ENCODE results near the gene CDKL5.
A peak's percentile ranks its signal among the peaks of the same experiment; 100 is the strongest.

The CDKL5 gene

DNA sequence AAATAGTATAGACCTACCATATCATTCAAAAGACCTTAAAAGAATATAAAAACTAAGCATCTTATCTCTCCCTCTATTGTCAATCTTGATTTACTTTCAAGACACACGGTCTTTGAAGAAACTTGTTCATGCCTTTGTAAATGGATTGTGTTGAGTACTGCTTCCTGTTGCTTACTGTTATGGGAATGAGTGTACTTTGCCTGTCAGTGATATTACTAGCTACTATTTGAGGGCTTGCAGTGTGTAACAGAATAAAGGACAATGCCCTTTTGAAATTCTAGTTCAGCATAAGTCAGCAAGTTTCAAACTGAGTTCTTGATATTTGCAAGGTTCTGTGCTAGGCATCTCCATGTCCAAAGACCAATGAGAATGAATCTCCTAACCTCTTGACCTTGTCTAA is 36.0 kb downstream of the CDKL5 start:
- no peak overlapping the region for H3K27ac Mint-ChIP-seq
- TF ChIP-seq CTCF (IDR thresholded peaks at IDR 0.05; ENCODE audit: unreplicated experiment in 3 of 3): no peak
- H3K36me3 Mint-ChIP-seq (ENCODE audit: low read depth): no peaks in the 10 kb centered on the region
- no peak overlapping the region for H3K4me3 Mint-ChIP-seq
- H3K27me3 Mint-ChIP-seq (ENCODE audit: low read depth): no peaks in the 10 kb centered on the region
- H3K9me3 Mint-ChIP-seq: peaks cover 5% of the 10 kb centered on the region
- H3K4me1 Mint-ChIP-seq: peaks cover 5% of the 10 kb centered on the region

GRCh38 chrX:18464499-18464898 is 39.1 kb downstream of the CDKL5 start:
- Mint-ChIP-seq H3K9me3 (peaks cover 8% of the 10 kb centered on the region), H3K36me3 (ENCODE audit: low read depth) (no peaks in the 10 kb centered on the region), H3K27ac (no peak overlapping the region), H3K27me3 (ENCODE audit: low read depth) (no peaks in the 10 kb centered on the region), H3K4me3 (no peak overlapping the region), H3K4me1 (peaks cover 5% of the 10 kb centered on the region)
- TF ChIP-seq CTCF (IDR thresholded peaks at IDR 0.05; ENCODE audit: unreplicated experiment in 3 of 3): no peak

DNA sequence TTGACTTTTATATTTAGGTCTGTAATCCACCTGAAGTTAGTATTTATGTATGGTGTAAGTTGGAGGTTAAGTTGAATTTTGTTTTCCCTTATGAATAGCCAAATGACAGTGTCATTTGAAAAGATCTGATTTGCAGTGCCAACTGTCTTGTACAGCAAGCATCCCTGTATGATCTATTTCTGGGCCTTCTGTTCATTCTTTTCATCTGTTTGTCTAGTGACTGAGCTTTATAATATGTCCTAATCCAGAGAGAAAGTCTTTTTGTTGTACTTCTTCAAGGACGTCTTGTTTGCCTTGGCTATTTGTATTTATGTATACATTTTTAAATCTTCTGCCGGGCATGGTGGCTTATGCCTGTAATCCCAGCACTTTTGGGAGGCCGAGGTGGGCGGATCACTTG is 39.6 kb downstream of the CDKL5 start:
- Mint-ChIP-seq H3K4me3 (no peak overlapping the region), H3K27ac (no peak overlapping the region), H3K4me1 (peaks cover 5% of the 10 kb centered on the region), H3K36me3 (ENCODE audit: low read depth) (no peaks in the 10 kb centered on the region), H3K27me3 (ENCODE audit: low read depth) (no peaks in the 10 kb centered on the region), H3K9me3 (peaks cover 8% of the 10 kb centered on the region)
- no peak for TF ChIP-seq CTCF (IDR thresholded peaks at IDR 0.05; ENCODE audit: unreplicated experiment in 3 of 3)

- no peak for TF ChIP-seq CTCF (IDR thresholded peaks at IDR 0.05; ENCODE audit: unreplicated experiment in 3 of 3)
- Mint-ChIP-seq H3K4me1 (no peaks in the 10 kb centered on the region), H3K27me3 (ENCODE audit: low read depth) (no peaks in the 10 kb centered on the region), H3K4me3 (no peak overlapping the region), H3K9me3 (peaks cover 3% of the 10 kb centered on the region), H3K36me3 (ENCODE audit: low read depth) (no peaks in the 10 kb centered on the region), H3K27ac (no peak overlapping the region)
These were observed 43.2 kb downstream of the CDKL5 start for GRCh38 chrX:18468599-18468998.

- Mint-ChIP-seq H3K27ac (no peak overlapping the region), H3K4me3 (no peak overlapping the region), H3K4me1 (no peaks in the 10 kb centered on the region), H3K27me3 (ENCODE audit: low read depth) (no peaks in the 10 kb centered on the region), H3K36me3 (ENCODE audit: low read depth) (peaks cover 3% of the 10 kb centered on the region), H3K9me3 (peaks cover 4% of the 10 kb centered on the region)
- no peak for TF ChIP-seq CTCF (IDR thresholded peaks at IDR 0.05; ENCODE audit: unreplicated experiment in 3 of 3)
These were observed 45.9 kb downstream of the CDKL5 start for GRCh38 chrX:18471296-18471695.

DNA sequence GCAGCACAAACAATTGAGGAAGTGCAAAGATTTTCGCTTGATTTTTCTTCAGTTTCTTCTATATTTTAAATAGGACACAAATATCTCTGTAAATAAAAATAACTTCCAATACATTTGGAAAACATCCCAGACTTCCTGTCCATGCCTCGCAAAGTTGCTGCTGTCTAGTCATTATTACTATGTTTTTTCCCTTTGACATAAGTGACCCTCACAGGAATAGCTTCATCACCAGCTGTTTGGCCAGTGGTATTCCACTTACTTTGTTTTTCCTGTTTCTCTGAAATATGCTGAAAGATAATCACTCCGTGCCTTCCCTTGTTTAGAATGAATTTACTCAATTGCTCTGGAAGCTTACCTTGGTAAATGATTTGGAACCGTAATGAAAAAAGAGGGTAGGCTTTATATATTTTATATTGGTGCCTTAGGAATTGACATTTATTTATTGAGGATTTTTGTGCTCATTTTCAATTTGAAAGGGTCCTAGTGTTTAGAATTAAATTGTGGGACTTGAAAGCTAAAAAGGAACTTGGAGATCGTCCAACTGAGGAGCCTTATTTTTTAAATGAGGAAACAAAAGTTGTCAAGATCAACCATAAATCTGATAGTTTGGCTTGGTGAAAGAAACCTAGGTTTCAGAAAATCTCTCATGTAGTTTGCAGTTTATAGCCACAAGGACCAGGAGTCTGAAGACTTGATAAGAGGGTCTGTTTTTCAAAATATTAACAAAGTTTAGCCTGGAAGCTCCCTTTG is 65.6 kb downstream of the CDKL5 start:
- Mint-ChIP-seq H3K27ac (peak overlapping the region; percentile 35 to 61 (median 49)), H3K36me3 (ENCODE audit: low read depth) (no peaks in the 10 kb centered on the region), H3K9me3 (peaks cover 6% of the 10 kb centered on the region)

More for the DNA sequence above, 65.6 kb downstream of the CDKL5 start:
- Mint-ChIP-seq H3K27me3 (ENCODE audit: low read depth) (no peaks in the 10 kb centered on the region), H3K4me3 (no peak overlapping the region), H3K4me1 (peaks cover 15% of the 10 kb centered on the region)
- TF ChIP-seq CTCF (IDR thresholded peaks at IDR 0.05; ENCODE audit: unreplicated experiment in 3 of 3): no peak
